Islet precursor cell (in vitro differentiated cells): Measurements from ENCODE around the gene TTLL1.
A peak's percentile ranks its signal among the peaks of the same experiment; 100 is the strongest.
"Not testable (repeated sequence)": the region's sequence is repeated elsewhere in the genome, so short reads cannot be mapped to it uniquely, and the experiment has no call there.

Source experiments
- DNase-seq: peaks from one replicate; pipeline ENCODE4 v3.0.0-alpha.2; 2018

The TTLL1 gene

GRCh38 chr22:43060183-43060582 is 29.0 kb downstream of the TTLL1 start:
- DNase-seq = peak; percentile 88

- no peak for DNase-seq
These were observed 31.6 kb downstream of the TTLL1 start for GRCh38 chr22:43057641-43058040.

GRCh38 chr22:43053176-43053575 is 36.0 kb downstream of the TTLL1 start:
- DNase-seq = peak; percentile 76

- peak; percentile 71 for DNase-seq
These were observed 38.2 kb downstream of the TTLL1 start for GRCh38 chr22:43050995-43051394.

GRCh38 chr22:43047605-43048004 is 41.6 kb downstream of the TTLL1 start:
- DNase-seq = no peak

- DNase-seq = no peak
These were observed 44.9 kb downstream of the TTLL1 start for GRCh38 chr22:43044290-43044712.

- peak; percentile 47 for DNase-seq
These were observed 47.0 kb downstream of the TTLL1 start for GRCh38 chr22:43042101-43042780.

- DNase-seq = peak; percentile 81
These were observed 49.4 kb downstream of the TTLL1 start for GRCh38 chr22:43039800-43040199.

- peak; percentile 59 for DNase-seq
These were observed 50.9 kb downstream of the TTLL1 start for GRCh38 chr22:43038325-43038724.

GRCh38 chr22:43036282-43036829 is 52.8 kb downstream of the TTLL1 start:
- peak; percentile 50 for DNase-seq

GRCh38 chr22:43035250-43035649 is 53.9 kb downstream of the TTLL1 start:
- no peak for DNase-seq

GRCh38 chr22:43031617-43032016 is 57.6 kb downstream of the TTLL1 start:
- DNase-seq = peak; percentile 81

GRCh38 chr22:43018615-43019014 is 70.6 kb downstream of the TTLL1 start:
- DNase-seq = no peak

- DNase-seq = no peak
These were observed 71.4 kb downstream of the TTLL1 start for GRCh38 chr22:43017525-43018460.

GRCh38 chr22:43016150-43016549 is 73.0 kb downstream of the TTLL1 start:
- DNase-seq = not testable (repeated sequence)

- no peak for DNase-seq
These were observed 73.5 kb downstream of the TTLL1 start for GRCh38 chr22:43015677-43016042.

GRCh38 chr22:43014869-43015676 is 74.1 kb downstream of the TTLL1 start, which contains the start of gene PACSIN2:
Gene PACSIN2, minus strand, starts transcription at chr22:43015149. Its CDS starts 103,069 bp downstream, at chr22:42912080.
- DNase-seq = peak; percentile 100

GRCh38 chr22:43014316-43014868 is 74.8 kb downstream of the TTLL1 start:
- DNase-seq = peak; percentile 78

- DNase-seq = peak; percentile 75
These were observed 75.6 kb downstream of the TTLL1 start for GRCh38 chr22:43013355-43014315.

- DNase-seq = no peak
These were observed 76.8 kb downstream of the TTLL1 start for GRCh38 chr22:43012390-43012789.

- peak; percentile 89 for DNase-seq
These were observed 78.1 kb downstream of the TTLL1 start for GRCh38 chr22:43011079-43011478.
